ENCODE measurements around the gene ZACN.

ZACN gene

GRCh38 chr17:76085066-76085730 lies 6.2 kb downstream of the ZACN start:
- no peaks in the 10 kb centered on the region for H3K4me1 ChIP-seq (ENCODE audit: control insufficient read depth, insufficient read depth, low read length)
- H3K36me3 ChIP-seq (ENCODE audit: control insufficient read depth in 2 of 2, insufficient read depth in 2 of 2, low read length in 2 of 2), result peaks cover 51 to 60% of the 10 kb centered on the region in 2 donors
- H3K4me3 ChIP-seq (ENCODE audit: low read length in 2 of 2), result no peak overlapping the region
- no peaks in the 10 kb centered on the region for H3K27me3 ChIP-seq (ENCODE audit: control insufficient read depth in 1 of 2, insufficient read depth in 2 of 2, low read length in 2 of 2)
- no peaks in the 10 kb centered on the region for H3K9me3 ChIP-seq (ENCODE audit: control insufficient read depth in 2 of 2, low read length in 2 of 2)
- no peak overlapping the region for H3K27ac ChIP-seq (ENCODE audit: low read length)
- H3K9ac ChIP-seq (ENCODE audit: low read length in 2 of 2), result no peak overlapping the region

- no peaks in the 10 kb centered on the region for H3K27me3 ChIP-seq (ENCODE audit: control insufficient read depth in 1 of 2, insufficient read depth in 2 of 2, low read length in 2 of 2)
- H3K36me3 ChIP-seq (ENCODE audit: control insufficient read depth in 2 of 2, insufficient read depth in 2 of 2, low read length in 2 of 2), result peaks cover 54 to 61% of the 10 kb centered on the region in 2 donors
- H3K9me3 ChIP-seq (ENCODE audit: control insufficient read depth in 2 of 2, low read length in 2 of 2), result no peaks in the 10 kb centered on the region
These were observed 6.9 kb downstream of the ZACN start for GRCh38 chr17:76085731-76086366.

DNA sequence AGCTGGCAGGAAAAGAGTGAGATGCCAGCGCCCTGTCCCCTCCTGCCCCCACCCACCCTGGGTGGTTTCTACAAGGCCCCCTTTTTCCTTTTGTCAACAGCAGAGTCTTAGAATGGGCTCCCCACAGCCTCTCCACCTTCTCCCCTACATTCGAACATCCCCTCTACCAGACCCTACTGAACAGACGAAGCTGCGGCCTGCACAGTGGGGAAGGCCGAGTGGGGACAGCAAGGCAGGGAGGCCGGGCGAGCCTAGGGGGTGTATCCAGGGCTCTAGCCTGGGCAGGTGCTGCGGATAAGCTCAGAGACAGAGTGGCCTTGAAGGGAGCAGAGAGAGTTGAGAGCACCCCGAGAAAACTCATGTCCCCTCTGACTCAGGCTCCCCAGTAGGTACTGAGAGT lies 7.4 kb downstream of the ZACN start:
- H3K36me3 ChIP-seq (ENCODE audit: control insufficient read depth in 2 of 2, insufficient read depth in 2 of 2, low read length in 2 of 2), result peaks cover 55 to 66% of the 10 kb centered on the region in 2 donors
- no peaks in the 10 kb centered on the region for H3K27me3 ChIP-seq (ENCODE audit: control insufficient read depth in 1 of 2, insufficient read depth in 2 of 2, low read length in 2 of 2)
- no peak overlapping the region for H3K4me3 ChIP-seq (ENCODE audit: low read length in 2 of 2)
- no peaks in the 10 kb centered on the region for H3K4me1 ChIP-seq (ENCODE audit: control insufficient read depth, insufficient read depth, low read length)
- no peak overlapping the region for H3K27ac ChIP-seq (ENCODE audit: low read length)
- H3K9me3 ChIP-seq (ENCODE audit: control insufficient read depth in 2 of 2, low read length in 2 of 2), result no peaks in the 10 kb centered on the region
- no peak overlapping the region for H3K9ac ChIP-seq (ENCODE audit: low read length in 2 of 2)

More at GRCh38 chr17:76085731-76086366, 6.9 kb downstream of the ZACN start:
- H3K4me3 ChIP-seq (ENCODE audit: low read length in 2 of 2), result no peak overlapping the region
- no peak overlapping the region for H3K27ac ChIP-seq (ENCODE audit: low read length)
- H3K9ac ChIP-seq (ENCODE audit: low read length in 2 of 2), result no peak overlapping the region
- H3K4me1 ChIP-seq (ENCODE audit: control insufficient read depth, insufficient read depth, low read length), result no peaks in the 10 kb centered on the region

GRCh38 chr17:76087531-76087930 lies 8.5 kb downstream of the ZACN start:
- Histone ChIP-seq H3K9ac (ENCODE audit: low read length in 2 of 2) (no peak overlapping the region), H3K9me3 (ENCODE audit: control insufficient read depth in 2 of 2, low read length in 2 of 2) (no peaks in the 10 kb centered on the region), H3K4me1 (ENCODE audit: control insufficient read depth, insufficient read depth, low read length) (no peaks in the 10 kb centered on the region), H3K4me3 (ENCODE audit: low read length in 2 of 2) (no peak overlapping the region), H3K36me3 (ENCODE audit: control insufficient read depth in 2 of 2, insufficient read depth in 2 of 2, low read length in 2 of 2) (peaks cover 60 to 70% of the 10 kb centered on the region in 2 donors), H3K27me3 (ENCODE audit: control insufficient read depth in 1 of 2, insufficient read depth in 2 of 2, low read length in 2 of 2) (no peaks in the 10 kb centered on the region), H3K27ac (ENCODE audit: low read length) (no peak overlapping the region)

GRCh38 chr17:76088041-76088867 lies 9.3 kb downstream of the ZACN start:
- H3K9ac ChIP-seq (ENCODE audit: low read length in 2 of 2), result no peak overlapping the region
- H3K4me1 ChIP-seq (ENCODE audit: control insufficient read depth, insufficient read depth, low read length), result no peaks in the 10 kb centered on the region
- H3K4me3 ChIP-seq (ENCODE audit: low read length in 2 of 2), result no peak overlapping the region
- H3K27ac ChIP-seq (ENCODE audit: low read length), result no peak overlapping the region
- no peaks in the 10 kb centered on the region for H3K9me3 ChIP-seq (ENCODE audit: control insufficient read depth in 2 of 2, low read length in 2 of 2)
- H3K36me3 ChIP-seq (ENCODE audit: control insufficient read depth in 2 of 2, insufficient read depth in 2 of 2, low read length in 2 of 2), result peaks cover 61 to 74% of the 10 kb centered on the region in 2 donors
- no peaks in the 10 kb centered on the region for H3K27me3 ChIP-seq (ENCODE audit: control insufficient read depth in 1 of 2, insufficient read depth in 2 of 2, low read length in 2 of 2)

DNA sequence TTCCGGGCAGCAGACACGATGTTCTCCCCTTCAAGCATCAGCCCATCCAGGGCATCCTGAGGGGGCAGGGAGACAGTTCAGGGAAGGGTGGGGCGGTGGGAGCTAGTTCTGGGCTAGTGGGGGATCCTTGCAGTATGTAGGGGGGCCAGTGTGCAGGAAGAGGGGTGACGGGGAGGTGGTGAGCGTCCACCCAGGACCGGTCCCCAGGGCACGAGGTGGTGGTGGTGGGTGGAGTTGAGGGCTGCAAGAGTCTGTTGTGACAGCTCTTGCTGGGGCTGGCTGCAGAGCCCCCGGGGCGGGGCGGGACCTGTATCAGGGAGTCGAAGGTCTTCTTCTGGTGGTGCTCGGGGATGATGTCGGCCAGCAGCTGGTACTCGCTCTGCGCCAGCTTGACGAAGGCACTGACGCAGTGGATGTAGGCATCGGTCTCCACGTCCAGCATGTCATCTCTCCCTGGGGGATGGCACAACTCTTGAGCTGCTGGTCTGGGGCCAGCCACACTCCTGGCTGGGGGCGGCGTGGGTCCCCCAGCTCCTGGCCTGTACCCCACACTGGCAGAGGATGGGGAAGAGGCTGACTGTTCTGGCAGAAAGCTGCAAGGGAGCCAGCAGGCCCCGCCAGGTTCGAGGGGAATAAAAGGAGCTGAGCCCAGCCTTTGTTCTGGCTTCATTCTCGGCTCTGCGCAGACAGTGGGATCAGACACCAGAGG lies 10.0 kb downstream of the ZACN start:
- no peaks in the 10 kb centered on the region for H3K4me1 ChIP-seq (ENCODE audit: control insufficient read depth, insufficient read depth, low read length)
- H3K9ac ChIP-seq (ENCODE audit: low read length in 2 of 2), result no peak overlapping the region
- H3K9me3 ChIP-seq (ENCODE audit: control insufficient read depth in 2 of 2, low read length in 2 of 2), result no peaks in the 10 kb centered on the region
- no peak overlapping the region for H3K27ac ChIP-seq (ENCODE audit: low read length)
- H3K27me3 ChIP-seq (ENCODE audit: control insufficient read depth in 1 of 2, insufficient read depth in 2 of 2, low read length in 2 of 2), result no peaks in the 10 kb centered on the region
- H3K4me3 ChIP-seq (ENCODE audit: low read length in 2 of 2), result no peak overlapping the region
- H3K36me3 ChIP-seq (ENCODE audit: control insufficient read depth in 2 of 2, insufficient read depth in 2 of 2, low read length in 2 of 2), result peaks cover 65 to 74% of the 10 kb centered on the region in 2 donors

DNA sequence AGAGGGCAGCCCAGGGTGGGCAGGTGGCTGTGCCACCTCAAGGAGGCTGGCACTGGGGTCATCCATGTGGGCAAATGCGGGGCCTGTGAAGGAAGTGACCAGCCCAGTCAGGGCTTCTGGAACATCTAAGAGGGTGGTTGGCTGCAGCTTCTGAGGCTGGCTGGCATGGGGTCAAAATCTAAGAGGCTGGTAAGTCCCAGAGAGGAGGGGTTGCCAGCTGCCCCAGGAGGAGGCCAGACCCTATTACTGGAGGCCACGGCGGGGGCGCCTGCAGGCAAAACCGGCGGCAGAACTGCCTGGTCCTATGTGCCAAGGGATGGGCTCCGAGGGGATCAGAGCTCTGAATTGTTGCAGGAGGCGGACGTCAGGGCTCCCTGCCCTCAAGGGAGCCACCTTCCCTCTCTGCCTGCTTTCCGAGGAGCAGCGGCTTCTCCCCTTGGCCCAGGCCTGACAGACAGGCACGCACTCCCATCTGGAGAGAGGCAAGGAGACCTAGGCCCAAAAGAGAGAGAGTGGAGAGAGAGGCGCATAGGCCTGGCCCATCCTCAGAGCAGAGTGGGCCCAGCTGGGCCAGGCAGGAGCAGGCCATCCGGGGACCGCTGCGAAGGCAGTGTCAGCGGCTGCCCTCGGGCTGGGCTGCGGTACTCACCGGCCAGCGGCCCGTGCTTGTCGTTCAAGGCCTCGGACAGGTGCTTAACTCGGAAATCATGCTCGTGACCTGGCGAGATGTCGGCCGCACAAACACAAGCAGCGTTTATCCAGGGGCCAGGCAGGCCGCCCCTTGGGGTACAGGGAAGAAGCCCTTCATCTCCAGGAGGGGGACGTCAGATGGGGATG lies 10.9 kb downstream of the ZACN start:
- H3K9me3 ChIP-seq (ENCODE audit: control insufficient read depth in 2 of 2, low read length in 2 of 2), result no peaks in the 10 kb centered on the region
- H3K36me3 ChIP-seq (ENCODE audit: control insufficient read depth in 2 of 2, insufficient read depth in 2 of 2, low read length in 2 of 2), result peaks cover 62 to 70% of the 10 kb centered on the region in 2 donors
- no peak overlapping the region for H3K4me3 ChIP-seq (ENCODE audit: low read length in 2 of 2)
- no peak overlapping the region for H3K9ac ChIP-seq (ENCODE audit: low read length in 2 of 2)
- no peaks in the 10 kb centered on the region for H3K27me3 ChIP-seq (ENCODE audit: control insufficient read depth in 1 of 2, insufficient read depth in 2 of 2, low read length in 2 of 2)
- H3K27ac ChIP-seq (ENCODE audit: low read length), result no peak overlapping the region
- H3K4me1 ChIP-seq (ENCODE audit: control insufficient read depth, insufficient read depth, low read length), result no peaks in the 10 kb centered on the region

DNA sequence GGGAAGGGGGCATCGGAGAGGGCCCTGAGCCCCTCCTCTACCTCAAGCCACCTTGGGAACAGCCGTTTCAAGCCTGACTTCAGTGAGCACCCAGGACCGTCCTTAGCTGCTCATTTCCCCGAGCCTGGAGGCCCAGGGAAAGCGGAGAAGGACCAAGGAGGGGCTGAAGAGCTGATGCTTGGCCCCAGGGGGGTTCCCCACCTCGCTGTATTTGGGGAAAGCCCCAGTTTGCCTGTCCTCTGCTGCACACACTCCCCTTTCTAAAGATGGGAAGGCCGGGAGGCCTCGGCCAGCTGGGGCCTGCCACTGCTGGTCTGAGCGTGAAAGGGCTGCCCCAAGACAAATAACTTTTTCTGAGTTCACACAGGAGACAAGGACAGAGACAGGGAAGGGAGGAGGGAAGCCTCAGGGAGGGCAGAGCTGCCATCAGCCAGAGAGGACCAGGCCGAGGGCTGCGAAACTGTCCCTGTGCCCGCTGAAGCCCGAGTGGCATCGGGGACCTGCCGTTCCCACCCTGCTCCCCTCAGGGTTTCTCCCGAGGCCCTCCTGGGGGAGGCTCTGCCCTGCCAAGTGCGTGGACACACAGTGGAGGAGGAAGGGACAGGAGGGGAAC lies 11.6 kb downstream of the ZACN start:
- H3K36me3 ChIP-seq (ENCODE audit: control insufficient read depth in 2 of 2, insufficient read depth in 2 of 2, low read length in 2 of 2), result peaks cover 56 to 66% of the 10 kb centered on the region in 2 donors
- no peaks in the 10 kb centered on the region for H3K4me1 ChIP-seq (ENCODE audit: control insufficient read depth, insufficient read depth, low read length)
- H3K27ac ChIP-seq (ENCODE audit: low read length), result no peak overlapping the region

DNA sequence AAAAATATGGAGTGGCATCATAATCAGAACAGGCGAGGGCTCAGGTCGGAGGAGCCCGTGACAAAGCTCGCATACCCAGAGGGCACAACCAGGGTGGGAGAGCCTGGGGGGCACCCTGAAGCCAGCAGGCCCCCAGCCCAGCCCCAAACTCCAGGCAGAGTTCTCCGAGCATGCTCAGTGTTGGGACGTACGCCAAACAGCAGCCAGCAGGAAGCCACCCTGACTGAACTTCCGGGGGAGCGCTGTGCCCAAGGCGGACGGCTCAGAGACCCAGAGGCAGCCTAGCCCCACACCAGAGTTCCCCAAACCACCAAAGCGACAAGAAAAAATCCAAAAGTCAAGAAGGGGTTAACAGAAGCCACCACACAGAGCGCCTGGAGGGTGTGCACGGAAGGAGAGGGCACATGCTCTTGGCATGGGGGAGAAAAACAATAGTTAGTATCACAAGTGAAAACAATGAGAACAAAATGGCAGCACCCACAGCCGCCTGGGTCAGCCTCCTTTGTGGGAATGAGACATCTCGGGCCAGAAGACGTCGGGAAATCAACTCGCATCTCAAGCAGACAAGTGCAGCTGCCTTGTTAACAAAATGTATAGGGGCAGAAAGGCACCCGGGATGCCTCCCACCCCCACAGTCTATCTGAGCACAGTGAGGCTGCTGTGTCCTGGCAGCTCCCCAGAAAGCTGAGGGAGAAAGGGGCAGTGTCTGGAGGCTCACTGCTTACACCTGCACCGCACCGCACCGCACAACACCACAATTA lies 12.7 kb downstream of the ZACN start:
- Histone ChIP-seq H3K9ac (ENCODE audit: low read length in 2 of 2) (no peak overlapping the region), H3K4me3 (ENCODE audit: low read length in 2 of 2) (no peak overlapping the region), H3K27me3 (ENCODE audit: control insufficient read depth in 1 of 2, insufficient read depth in 2 of 2, low read length in 2 of 2) (no peaks in the 10 kb centered on the region), H3K36me3 (ENCODE audit: control insufficient read depth in 2 of 2, insufficient read depth in 2 of 2, low read length in 2 of 2) (peaks cover 56 to 63% of the 10 kb centered on the region in 2 donors), H3K27ac (ENCODE audit: low read length) (no peak overlapping the region), H3K9me3 (ENCODE audit: control insufficient read depth in 2 of 2, low read length in 2 of 2) (no peaks in the 10 kb centered on the region), H3K4me1 (ENCODE audit: control insufficient read depth, insufficient read depth, low read length) (no peaks in the 10 kb centered on the region)

More for the DNA sequence above, 11.6 kb downstream of the ZACN start:
- Histone ChIP-seq H3K9me3 (ENCODE audit: control insufficient read depth in 2 of 2, low read length in 2 of 2) (no peaks in the 10 kb centered on the region), H3K4me3 (ENCODE audit: low read length in 2 of 2) (no peak overlapping the region), H3K9ac (ENCODE audit: low read length in 2 of 2) (no peak overlapping the region), H3K27me3 (ENCODE audit: control insufficient read depth in 1 of 2, insufficient read depth in 2 of 2, low read length in 2 of 2) (no peaks in the 10 kb centered on the region)
